HepG2 (cell line): ENCODE data around the gene TUBB3. TPM values are rescaled to one million over a fixed set of nuclear protein-coding genes. Genes with fewer than 3 reads are reported as not detected.

ENCODE experiments used
- EED ChIP-seq: sonication (generic); formaldehyde crosslinking; IDR thresholded peaks from 2 replicates; pipeline ENCODE4 v1.5.0; 2020; ENCODE audit warnings: mild to moderate bottlenecking, missing genetic modification reagents
- ETV5 ChIP-seq: IDR thresholded peaks from 2 replicates; pipeline ENCODE4 v1.6.1; 2018; ENCODE audit warnings: missing biosample characterization, missing genetic modification reagents, inconsistent platforms, borderline replicate concordance
- HBP1 ChIP-seq: IDR thresholded peaks from 2 replicates; pipeline ENCODE4 v1.6.1; 2016; ENCODE audit warnings: low read depth, control low read depth
- IRF1 ChIP-seq: sonication (generic); formaldehyde crosslinking; IDR thresholded peaks from 2 replicates; pipeline ENCODE4 v1.4.0; 2020; ENCODE audit warnings: low read depth, mild to moderate bottlenecking, missing genetic modification reagents
- NCOR1 ChIP-seq: fragments of 200-600 bp; sonication (generic); IDR thresholded peaks from 2 replicates; pipeline ENCODE4 v1.7.0; 2017; ENCODE audit warnings: antibody characterized with exemption, low read length, borderline replicate concordance
- PLSCR1 ChIP-seq: sonication (generic); formaldehyde crosslinking; IDR thresholded peaks from 2 replicates; pipeline ENCODE4 v1.5.0; 2020; ENCODE audit warnings: missing genetic modification reagents, mild to moderate bottlenecking, borderline replicate concordance
- SIN3B ChIP-seq: fragments of 150-350 bp; IDR thresholded peaks from 2 replicates; pipeline ENCODE4 v1.6.1; 2014; ENCODE audit warnings: low read length
- YY1 ChIP-seq: IDR thresholded peaks from 2 replicates; pipeline ENCODE4 v1.6.1; 2011; ENCODE audit warnings: low read length, low read depth, moderate library complexity, mild to moderate bottlenecking; ENCODE audit not compliant: insufficient read depth, insufficient replicate concordance
- ZNF263 ChIP-seq: sonication (generic); formaldehyde crosslinking; IDR thresholded peaks from 2 replicates; pipeline ENCODE4 v1.4.0; 2020; ENCODE audit warnings: missing genetic modification reagents
- ZNF567 ChIP-seq: sonication (generic); formaldehyde crosslinking; IDR thresholded peaks from 2 replicates; pipeline ENCODE4 v1.8.1; 2023; ENCODE audit warnings: mild to moderate bottlenecking, missing genetic modification reagents, borderline replicate concordance
- polyA plus RNA-seq, 8 experiments: library from polyadenylated mRNA; depleted of rRNA in 3 of 8; stranded (reverse) in 7 of 8; unstranded in 1 of 8; fragments of >200 nt; fragmentation: Illumina TruSeq in 4 of 8; extraction: Trizol in 4 of 8; gene quantifications; 2 replicates each; pipeline versions ENCODE4 v1.2.1 to v1.2.3, GENCODE V29; 2011 to 2016; ENCODE audit warnings: low read depth in 4 of 8, missing spikeins in 1 of 8, mixed read lengths in 1 of 8; ENCODE audit not compliant: insufficient read depth in 1 of 8
- total RNA-seq, 5 experiments: library from RNA; depleted of rRNA; stranded (reverse); fragments of >200 nt; fragmentation: Illumina TruSeq; extraction: Trizol; gene quantifications; 2 replicates each; pipeline ENCODE4 v1.2.3, GENCODE V29; 2016; ENCODE audit warnings: low read depth in 1 of 5
- TF ChIP-seq, protein P1 (sequence below): sonication (generic); formaldehyde crosslinking; IDR thresholded peaks from 2 replicates; pipeline ENCODE4 v1.4.0; 2020; ENCODE audit warnings: missing genetic modification reagents, mild to moderate bottlenecking, borderline replicate concordance
- TF ChIP-seq, protein P2 (sequence below), 2 experiments: sonication (generic) in 1 of 2; formaldehyde crosslinking in 1 of 2; IDR thresholded peaks; 2 replicates each; pipeline versions ENCODE4 v1.6.1 to v1.9.0; 2014 to 2022; ENCODE audit warnings: antibody characterized with exemption in 1 of 2, borderline replicate concordance in 1 of 2, inconsistent platforms in 1 of 2, low read depth in 1 of 2, missing genetic modification reagents in 1 of 2

Gene TUBB3
- total and polyA plus RNA-seq, 2 of the 13 experiments (the other 11 are each of a cell fraction or from before 2014, with no cell fraction given) = 110 to 185 TPM

DNA sequence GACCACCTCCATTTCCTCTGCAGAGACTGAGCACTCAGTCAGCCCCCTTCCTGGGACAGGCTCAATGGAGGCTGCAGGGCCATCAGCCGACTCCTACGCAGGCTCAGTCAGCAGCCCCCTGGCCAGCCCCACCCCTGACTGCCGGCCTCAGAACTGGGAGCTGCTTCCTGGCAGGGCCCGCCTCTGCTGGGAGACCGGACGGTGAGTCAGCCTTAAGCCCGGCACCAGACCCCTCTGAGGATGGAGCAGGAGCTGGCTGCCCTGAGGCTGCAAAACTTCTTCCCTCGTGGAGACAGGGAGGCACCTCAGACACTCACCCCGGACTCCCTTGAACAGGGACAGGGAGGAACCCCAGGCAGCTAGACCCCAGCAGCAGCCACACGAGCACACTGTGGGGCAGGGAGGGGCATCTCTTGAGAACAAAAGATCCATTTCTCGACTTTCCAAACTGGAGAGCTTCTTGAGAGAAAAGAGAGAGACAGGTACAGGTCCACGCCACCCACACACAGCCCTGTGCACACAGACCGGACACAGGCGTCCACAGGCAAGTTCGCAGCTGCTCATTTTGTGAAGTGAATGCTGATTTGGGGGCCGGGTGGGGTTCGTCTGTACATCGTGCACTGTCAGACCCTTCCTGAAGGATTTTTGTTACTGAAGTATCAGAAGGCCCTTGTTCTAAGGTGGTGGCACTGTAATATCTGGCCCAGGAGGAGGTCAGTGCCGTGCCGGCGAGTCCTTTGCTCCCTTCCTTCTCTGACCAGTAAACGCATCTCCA is 1.3 kb upstream of the TUBB3 start (continued):
- no peak for TF ChIP-seq SIN3B
- 0 out of 2 replicates have a peak, but pooled peaks have one; percentile 63 for TF ChIP-seq IRF1 (CRISPR knock-in tag)
- no peak for TF ChIP-seq ZNF263 (CRISPR knock-in tag)
- TF ChIP-seq, protein P1, sequence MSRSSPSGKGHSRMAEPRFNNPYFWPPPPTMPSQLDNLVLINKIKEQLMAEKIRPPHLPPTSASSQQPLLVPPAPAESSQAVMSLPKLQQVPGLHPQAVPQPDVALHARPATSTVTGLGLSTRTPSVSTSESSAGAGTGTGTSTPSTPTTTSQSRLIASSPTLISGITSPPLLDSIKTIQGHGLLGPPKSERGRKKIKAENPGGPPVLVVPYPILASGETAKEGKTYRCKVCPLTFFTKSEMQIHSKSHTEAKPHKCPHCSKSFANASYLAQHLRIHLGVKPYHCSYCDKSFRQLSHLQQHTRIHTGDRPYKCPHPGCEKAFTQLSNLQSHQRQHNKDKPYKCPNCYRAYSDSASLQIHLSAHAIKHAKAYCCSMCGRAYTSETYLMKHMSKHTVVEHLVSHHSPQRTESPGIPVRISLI (CRISPR knock-in tag) = 0 out of 2 replicates have a peak, but pooled peaks have one; percentile 0
- peak; percentile 19; the same call in 1 of the 2 replicates for TF ChIP-seq ZNF567
- TF ChIP-seq, protein P2, sequence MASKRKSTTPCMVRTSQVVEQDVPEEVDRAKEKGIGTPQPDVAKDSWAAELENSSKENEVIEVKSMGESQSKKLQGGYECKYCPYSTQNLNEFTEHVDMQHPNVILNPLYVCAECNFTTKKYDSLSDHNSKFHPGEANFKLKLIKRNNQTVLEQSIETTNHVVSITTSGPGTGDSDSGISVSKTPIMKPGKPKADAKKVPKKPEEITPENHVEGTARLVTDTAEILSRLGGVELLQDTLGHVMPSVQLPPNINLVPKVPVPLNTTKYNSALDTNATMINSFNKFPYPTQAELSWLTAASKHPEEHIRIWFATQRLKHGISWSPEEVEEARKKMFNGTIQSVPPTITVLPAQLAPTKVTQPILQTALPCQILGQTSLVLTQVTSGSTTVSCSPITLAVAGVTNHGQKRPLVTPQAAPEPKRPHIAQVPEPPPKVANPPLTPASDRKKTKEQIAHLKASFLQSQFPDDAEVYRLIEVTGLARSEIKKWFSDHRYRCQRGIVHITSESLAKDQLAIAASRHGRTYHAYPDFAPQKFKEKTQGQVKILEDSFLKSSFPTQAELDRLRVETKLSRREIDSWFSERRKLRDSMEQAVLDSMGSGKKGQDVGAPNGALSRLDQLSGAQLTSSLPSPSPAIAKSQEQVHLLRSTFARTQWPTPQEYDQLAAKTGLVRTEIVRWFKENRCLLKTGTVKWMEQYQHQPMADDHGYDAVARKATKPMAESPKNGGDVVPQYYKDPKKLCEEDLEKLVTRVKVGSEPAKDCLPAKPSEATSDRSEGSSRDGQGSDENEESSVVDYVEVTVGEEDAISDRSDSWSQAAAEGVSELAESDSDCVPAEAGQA (IDR thresholded peaks at IDR 0.05; ENCODE audit: low read depth) = peak; percentile 57; the same call in 1 of the 2 replicates
- TF ChIP-seq, protein P2 (CRISPR knock-in tag; IDR thresholded peaks at IDR 0.05; ENCODE audit: borderline replicate concordance) = no peak
- no peak for TF ChIP-seq NCOR1
- no peak for TF ChIP-seq PLSCR1 (CRISPR knock-in tag)
- peak; percentile 64 for TF ChIP-seq YY1
- TF ChIP-seq HBP1 = peak; percentile 75; the same call in 1 of the 2 replicates
- no peak for TF ChIP-seq EED (CRISPR knock-in tag)
- peak; percentile 87 for TF ChIP-seq ETV5 (CRISPR knock-in tag)
